ENCODE results near the gene PPRC1.

GRCh38 chr10:102096449-102096848 is 36.4 kb upstream of the PPRC1 start:
- TF ChIP-seq POLR2A (IDR thresholded peaks at IDR 0.05) = no peak
- TF ChIP-seq, protein P1, sequence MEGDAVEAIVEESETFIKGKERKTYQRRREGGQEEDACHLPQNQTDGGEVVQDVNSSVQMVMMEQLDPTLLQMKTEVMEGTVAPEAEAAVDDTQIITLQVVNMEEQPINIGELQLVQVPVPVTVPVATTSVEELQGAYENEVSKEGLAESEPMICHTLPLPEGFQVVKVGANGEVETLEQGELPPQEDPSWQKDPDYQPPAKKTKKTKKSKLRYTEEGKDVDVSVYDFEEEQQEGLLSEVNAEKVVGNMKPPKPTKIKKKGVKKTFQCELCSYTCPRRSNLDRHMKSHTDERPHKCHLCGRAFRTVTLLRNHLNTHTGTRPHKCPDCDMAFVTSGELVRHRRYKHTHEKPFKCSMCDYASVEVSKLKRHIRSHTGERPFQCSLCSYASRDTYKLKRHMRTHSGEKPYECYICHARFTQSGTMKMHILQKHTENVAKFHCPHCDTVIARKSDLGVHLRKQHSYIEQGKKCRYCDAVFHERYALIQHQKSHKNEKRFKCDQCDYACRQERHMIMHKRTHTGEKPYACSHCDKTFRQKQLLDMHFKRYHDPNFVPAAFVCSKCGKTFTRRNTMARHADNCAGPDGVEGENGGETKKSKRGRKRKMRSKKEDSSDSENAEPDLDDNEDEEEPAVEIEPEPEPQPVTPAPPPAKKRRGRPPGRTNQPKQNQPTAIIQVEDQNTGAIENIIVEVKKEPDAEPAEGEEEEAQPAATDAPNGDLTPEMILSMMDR (IDR thresholded peaks at IDR 0.05) = no peak

Data from testis (tissue), 2 donors.